SK-N-SH treated with all-trans-retinoic acid at 6 μM for 48 hours (cell line): ENCODE results near the gene LTBP3.

ENCODE experiments used
- ESRRG ChIP-seq: fragments of 250-450 bp; sonication (Bioruptor Pico); IDR thresholded peaks from 2 replicates; pipeline ENCODE4 v1.6.1; 2021; ENCODE audit warnings: mild to moderate bottlenecking
- GLIS3 ChIP-seq: fragments of 250-450 bp; sonication (Bioruptor Pico); IDR thresholded peaks from 2 replicates; pipeline ENCODE4 v1.5.0; 2020; ENCODE audit warnings: mild to moderate bottlenecking, moderate library complexity
- OSR1 ChIP-seq: fragments of 250-450 bp; sonication (Bioruptor Pico); IDR thresholded peaks from 2 replicates; pipeline ENCODE4 v1.8.0; 2022; ENCODE audit warnings: moderate library complexity, mild to moderate bottlenecking, inconsistent platforms
- PATZ1 ChIP-seq: fragments of 250-450 bp; sonication (Bioruptor Pico); IDR thresholded peaks from 2 replicates; pipeline ENCODE4 v1.8.0; 2020; ENCODE audit warnings: mild to moderate bottlenecking, moderate library complexity, borderline replicate concordance
- SNAI2 ChIP-seq: fragments of 250-450 bp; sonication (Bioruptor Pico); IDR thresholded peaks from 2 replicates; pipeline ENCODE4 v1.5.0; 2020; ENCODE audit warnings: mild to moderate bottlenecking, moderate library complexity
- TOX ChIP-seq: fragments of 250-450 bp; sonication (Bioruptor Pico); IDR thresholded peaks from 2 replicates; pipeline ENCODE4 v1.8.0; 2021; ENCODE audit warnings: mild to moderate bottlenecking, moderate library complexity, borderline replicate concordance
- ZFP3 ChIP-seq: fragments of 250-450 bp; sonication (Bioruptor Pico); IDR thresholded peaks from 2 replicates; pipeline ENCODE4 v1.5.0; 2020; ENCODE audit warnings: mild to moderate bottlenecking, moderate library complexity
- ZNF70 ChIP-seq: fragments of 450-650 bp; formaldehyde crosslinking; IDR thresholded peaks from 2 replicates; pipeline ENCODE4 v1.5.0; 2020; ENCODE audit warnings: mild to moderate bottlenecking, moderate library complexity

- no peak for TF ChIP-seq ZFP3 (CRISPR knock-in tag)
- TF ChIP-seq SNAI2 (CRISPR knock-in tag) = no peak
- no peak for TF ChIP-seq PATZ1 (CRISPR knock-in tag)
- TF ChIP-seq GLIS3 (CRISPR knock-in tag) = no peak
- no peak for TF ChIP-seq ESRRG (CRISPR knock-in tag)
- TF ChIP-seq TOX (CRISPR knock-in tag) = no peak
- TF ChIP-seq ZNF70 (CRISPR knock-in tag) = no peak
- TF ChIP-seq OSR1 (CRISPR knock-in tag) = no peak
These were observed 20.4 kb downstream of the LTBP3 start for GRCh38 chr11:65537620-65538231.
